ENCODE results near the gene AKT1S1. TPM values are rescaled to one million over a fixed set of nuclear protein-coding genes. Genes with fewer than 3 reads are reported as not detected.

The AKT1S1 gene
- total RNA-seq, 1 experiment from 2014 or later = 64.6 TPM

DNA sequence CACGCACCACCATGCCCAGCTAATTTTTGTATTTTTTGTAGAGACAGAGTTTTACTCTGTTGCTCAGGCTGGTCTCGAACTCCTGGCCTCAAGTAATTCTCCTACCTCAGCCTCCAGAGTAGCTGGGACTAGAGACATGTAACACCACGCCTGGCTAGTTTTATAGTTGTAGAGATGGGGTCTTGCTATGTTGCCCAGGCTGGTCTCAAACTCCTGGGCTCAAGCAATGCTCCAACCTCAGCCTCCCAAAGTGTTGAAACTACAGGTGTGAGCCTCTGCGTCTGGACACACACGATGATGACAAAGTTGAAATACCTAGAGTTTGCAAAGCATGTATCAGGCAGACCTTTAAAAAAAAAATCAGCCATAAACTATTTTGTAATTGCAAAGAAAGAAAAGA, 30.7 kb downstream of the AKT1S1 start:
- Mint-ChIP-seq H3K27ac (ENCODE audit: unreplicated experiment) (no peak overlapping the region), H3K27me3 (ENCODE audit: insufficient read depth, unreplicated experiment) (no peaks in the 10 kb centered on the region), H3K4me3 (ENCODE audit: unreplicated experiment) (no peak overlapping the region), H3K4me1 (ENCODE audit: low read depth, unreplicated experiment) (peaks cover 7% of the 10 kb centered on the region), H3K36me3 (ENCODE audit: insufficient read depth, unreplicated experiment) (peaks cover 42% of the 10 kb centered on the region), H3K9me3 (ENCODE audit: unreplicated experiment) (peaks cover 16% of the 10 kb centered on the region)
- Histone ChIP-seq H3K4me1 (peaks cover 5% of the 10 kb centered on the region), H3K9me3 (no peaks in the 10 kb centered on the region), H3K27me3 (replicated peaks; ENCODE audit: control insufficient read depth, insufficient read depth, low read length) (no peaks in the 10 kb centered on the region), H3K4me3 (ENCODE audit: low read depth, low read length) (no peak overlapping the region), H3K36me3 (ENCODE audit: control insufficient read depth, insufficient read depth, low read length) (no peaks in the 10 kb centered on the region)
- CTCF ChIA-PET = no interaction called here
- TF ChIP-seq, protein P1, sequence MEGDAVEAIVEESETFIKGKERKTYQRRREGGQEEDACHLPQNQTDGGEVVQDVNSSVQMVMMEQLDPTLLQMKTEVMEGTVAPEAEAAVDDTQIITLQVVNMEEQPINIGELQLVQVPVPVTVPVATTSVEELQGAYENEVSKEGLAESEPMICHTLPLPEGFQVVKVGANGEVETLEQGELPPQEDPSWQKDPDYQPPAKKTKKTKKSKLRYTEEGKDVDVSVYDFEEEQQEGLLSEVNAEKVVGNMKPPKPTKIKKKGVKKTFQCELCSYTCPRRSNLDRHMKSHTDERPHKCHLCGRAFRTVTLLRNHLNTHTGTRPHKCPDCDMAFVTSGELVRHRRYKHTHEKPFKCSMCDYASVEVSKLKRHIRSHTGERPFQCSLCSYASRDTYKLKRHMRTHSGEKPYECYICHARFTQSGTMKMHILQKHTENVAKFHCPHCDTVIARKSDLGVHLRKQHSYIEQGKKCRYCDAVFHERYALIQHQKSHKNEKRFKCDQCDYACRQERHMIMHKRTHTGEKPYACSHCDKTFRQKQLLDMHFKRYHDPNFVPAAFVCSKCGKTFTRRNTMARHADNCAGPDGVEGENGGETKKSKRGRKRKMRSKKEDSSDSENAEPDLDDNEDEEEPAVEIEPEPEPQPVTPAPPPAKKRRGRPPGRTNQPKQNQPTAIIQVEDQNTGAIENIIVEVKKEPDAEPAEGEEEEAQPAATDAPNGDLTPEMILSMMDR (IDR thresholded peaks at IDR 0.05; ENCODE audit: insufficient read depth in 1 of 2, low read depth in 1 of 2, low read length in 1 of 2, severe bottlenecking in 1 of 2, unreplicated experiment in 1 of 2) = no peak
- POLR2A ChIA-PET = no interaction called here
- no peak for DNase-seq
- intact Hi-C loops (cut with micrococcal nuclease; ENCODE audit: unreplicated experiment) = no loop called here
- no TSS peak for BruUV-seq (replicated peaks)

- no peak for DNase-seq
- no peaks in the 10 kb centered on the region for H3K27me3 Mint-ChIP-seq (ENCODE audit: insufficient read depth, unreplicated experiment)
- intact Hi-C loops (cut with micrococcal nuclease; ENCODE audit: unreplicated experiment) = no loop called here
- Histone ChIP-seq H3K27me3 (replicated peaks; ENCODE audit: control insufficient read depth, insufficient read depth, low read length) (no peaks in the 10 kb centered on the region), H3K4me1 (peaks cover 5% of the 10 kb centered on the region), H3K36me3 (ENCODE audit: control insufficient read depth, insufficient read depth, low read length) (peaks cover 3% of the 10 kb centered on the region; the same call in 1 of the 2 replicates), H3K9me3 (no peaks in the 10 kb centered on the region), H3K4me3 (ENCODE audit: low read depth, low read length) (no peak overlapping the region)
- TF ChIP-seq, protein P1 (IDR thresholded peaks at IDR 0.05; ENCODE audit: insufficient read depth in 1 of 2, low read depth in 1 of 2, low read length in 1 of 2, severe bottlenecking in 1 of 2, unreplicated experiment in 1 of 2) = peak in 1 of 2 experiments; percentile 0
- POLR2A ChIA-PET = no interaction called here
- peaks cover 38% of the 10 kb centered on the region for H3K36me3 Mint-ChIP-seq (ENCODE audit: insufficient read depth, unreplicated experiment)
- no peak overlapping the region for H3K27ac Mint-ChIP-seq (ENCODE audit: unreplicated experiment)
- BruUV-seq (replicated peaks) = no TSS peak
- no peak overlapping the region for H3K4me3 Mint-ChIP-seq (ENCODE audit: unreplicated experiment)
- H3K9me3 Mint-ChIP-seq (ENCODE audit: unreplicated experiment) = peaks cover 16% of the 10 kb centered on the region
- CTCF ChIA-PET = no interaction called here
- H3K4me1 Mint-ChIP-seq (ENCODE audit: low read depth, unreplicated experiment) = peaks cover 7% of the 10 kb centered on the region
Measured at GRCh38 chr19:49845414-49845813, 31.7 kb downstream of the AKT1S1 start.

DNA sequence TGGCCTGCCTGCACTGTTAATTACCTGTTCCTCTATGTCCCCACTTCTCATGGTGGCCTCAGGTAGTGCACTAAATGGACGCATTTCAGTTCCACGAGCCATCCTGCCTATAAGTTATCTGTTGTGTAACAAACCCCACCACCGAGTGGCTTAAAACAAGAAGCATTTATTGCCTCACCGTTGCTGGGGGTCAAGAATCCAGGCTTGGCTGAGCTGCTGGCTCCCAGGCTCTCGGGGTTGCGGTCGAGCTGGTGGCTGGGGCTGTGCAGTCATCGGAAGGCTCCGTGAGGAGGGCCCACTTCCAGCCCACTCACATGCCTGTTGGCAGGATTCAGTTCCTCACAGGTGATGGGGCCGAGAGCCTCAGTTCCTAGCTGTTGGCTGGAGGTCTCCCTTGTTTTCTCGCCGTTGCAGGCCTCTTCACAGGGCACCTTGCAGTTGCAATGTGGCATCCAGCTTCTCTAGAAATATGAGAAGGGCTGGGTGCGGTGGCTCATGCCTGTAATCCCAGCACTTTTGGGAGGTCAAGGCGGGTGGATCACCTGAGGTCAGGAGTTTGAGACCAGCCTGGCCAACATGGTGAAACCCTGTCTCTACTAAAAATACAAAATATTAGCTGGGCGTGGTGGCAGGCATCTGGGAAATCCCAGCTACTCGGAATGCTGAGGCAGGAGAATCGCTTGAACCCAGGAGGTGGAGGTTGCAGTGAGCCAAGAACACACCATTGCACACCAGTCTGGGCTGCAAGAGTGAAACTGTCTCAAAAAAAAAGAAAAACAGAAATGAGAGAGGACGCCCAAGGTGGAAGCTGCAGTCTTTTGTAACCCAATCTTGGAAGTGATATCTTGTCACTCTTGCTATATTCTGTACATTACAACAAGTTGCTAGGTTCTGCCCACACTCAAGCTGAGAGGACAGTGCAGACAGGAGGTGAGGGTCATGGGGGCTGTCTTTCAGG, 32.7 kb downstream of the AKT1S1 start:
- ChIA-PET POLR2A (no interaction called here), CTCF (no interaction called here)
- Mint-ChIP-seq H3K36me3 (ENCODE audit: insufficient read depth, unreplicated experiment) (peaks cover 38% of the 10 kb centered on the region), H3K27me3 (ENCODE audit: insufficient read depth, unreplicated experiment) (no peaks in the 10 kb centered on the region), H3K9me3 (ENCODE audit: unreplicated experiment) (peaks cover 8% of the 10 kb centered on the region), H3K4me3 (ENCODE audit: unreplicated experiment) (no peak overlapping the region), H3K4me1 (ENCODE audit: low read depth, unreplicated experiment) (no peaks in the 10 kb centered on the region), H3K27ac (ENCODE audit: unreplicated experiment) (no peak overlapping the region)
- DNase-seq = no peak
- no TSS peak for BruUV-seq (replicated peaks)
- Histone ChIP-seq H3K27me3 (replicated peaks; ENCODE audit: control insufficient read depth, insufficient read depth, low read length) (no peaks in the 10 kb centered on the region), H3K9me3 (no peaks in the 10 kb centered on the region), H3K4me1 (no peaks in the 10 kb centered on the region), H3K4me3 (ENCODE audit: low read depth, low read length) (no peak overlapping the region), H3K36me3 (ENCODE audit: control insufficient read depth, insufficient read depth, low read length) (peaks cover 3% of the 10 kb centered on the region; the same call in 1 of the 2 replicates)
- intact Hi-C loops (cut with micrococcal nuclease; ENCODE audit: unreplicated experiment) = no loop called here
- TF ChIP-seq, protein P1 (IDR thresholded peaks at IDR 0.05; ENCODE audit: insufficient read depth in 1 of 2, low read depth in 1 of 2, low read length in 1 of 2, severe bottlenecking in 1 of 2, unreplicated experiment in 1 of 2) = no peak
